MM.1S (cell line): ENCODE data around the gene BET1.

Source experiments
- DNase-seq: peaks from one replicate; pipeline ENCODE4 v3.0.0-alpha.2; 2015
- H2AFZ ChIP-seq: fragments of 300-600 bp; sonication (generic); 2 replicates; pipeline ENCODE4 v1.6.0; 2016; ENCODE audit warnings: antibody characterized with exemption, low read length
- H3F3A ChIP-seq: fragments of 300-600 bp; sonication (generic); 2 replicates; pipeline ENCODE4 v1.6.1; 2016; ENCODE audit warnings: mild to moderate bottlenecking, antibody characterized with exemption, low read length, moderate library complexity, mixed read lengths; ENCODE audit not compliant: insufficient read depth
- H3K27ac ChIP-seq: fragments of 300-600 bp; sonication (generic); 2 replicates; pipeline ENCODE4 v1.5.1; 2016; ENCODE audit warnings: mild to moderate bottlenecking, low read length
- H3K27me3 ChIP-seq: fragments of 300-600 bp; sonication (generic); replicated peaks from 2 replicates; pipeline ENCODE4 v1.6.0; 2016; ENCODE audit warnings: low read length; ENCODE audit not compliant: insufficient read depth
- H3K36me3 ChIP-seq: fragments of 300-600 bp; sonication (generic); replicated peaks from 2 replicates; pipeline ENCODE4 v1.6.1; 2016; ENCODE audit warnings: mild to moderate bottlenecking, low read length, mixed read lengths; ENCODE audit not compliant: insufficient read depth
- H3K4me1 ChIP-seq: fragments of 300-600 bp; sonication (generic); 2 replicates; pipeline ENCODE4 v1.6.1; 2016; ENCODE audit warnings: low read length, mixed read lengths
- H3K4me2 ChIP-seq: fragments of 300-600 bp; sonication (generic); 2 replicates; pipeline ENCODE4 v1.6.0; 2016; ENCODE audit warnings: low read depth, low read length
- H3K4me3 ChIP-seq: fragments of 300-600 bp; sonication (generic); 2 replicates; pipeline ENCODE4 v1.5.1; 2016; ENCODE audit warnings: low read length, mixed read lengths
- H3K79me2 ChIP-seq: fragments of 300-600 bp; sonication (generic); 2 replicates; pipeline ENCODE4 v1.6.1; 2016; ENCODE audit warnings: mixed run types, low read length, mixed read lengths
- H3K9ac ChIP-seq: fragments of 300-600 bp; sonication (generic); 2 replicates; pipeline ENCODE4 v1.6.1; 2016; ENCODE audit warnings: low read length, mixed read lengths
- H3K9me2 ChIP-seq: fragments of 300-600 bp; sonication (generic); replicated peaks from 2 replicates; pipeline ENCODE4 v1.6.1; 2016; ENCODE audit warnings: mild to moderate bottlenecking, low read length, mixed read lengths; ENCODE audit not compliant: insufficient read depth
- H3K9me3 ChIP-seq: fragments of 300-600 bp; sonication (generic); replicated peaks from 2 replicates; pipeline ENCODE4 v1.6.1; 2016; ENCODE audit warnings: mild to moderate bottlenecking, low read length, mixed read lengths; ENCODE audit not compliant: insufficient read depth
- H4K20me1 ChIP-seq: fragments of 300-600 bp; sonication (generic); 2 replicates; pipeline ENCODE4 v1.6.1; 2016; ENCODE audit warnings: mild to moderate bottlenecking, low read length, moderate library complexity, mixed read lengths; ENCODE audit not compliant: insufficient read depth
- CTCF ChIP-seq: fragments of 300-600 bp; sonication (generic); IDR thresholded peaks from 2 replicates; pipeline ENCODE4 v1.5.1; 2016; ENCODE audit warnings: antibody characterized with exemption, low read length, mixed read lengths
- EZH2 ChIP-seq: fragments of 300-600 bp; sonication (generic); optimal IDR thresholded peaks from 2 replicates; pipeline ENCODE3; 2017; ENCODE audit warnings: low read depth, mild to moderate bottlenecking, antibody characterized with exemption, low read length, mixed read lengths
- EZH2phosphoT487 ChIP-seq: fragments of 300-600 bp; sonication (generic); IDR thresholded peaks from 2 replicates; pipeline ENCODE4 v1.6.1; 2018; ENCODE audit warnings: antibody characterized with exemption, low read length

Gene BET1

GRCh38 chr7:94045581-94045980, 41.4 kb upstream of the BET1 start:
- DNase-seq: no peak
- H3F3A ChIP-seq: no peaks in the 10 kb centered on the region
- 0 out of 2 replicates have a peak, but pooled peaks cover 3% of the 10 kb centered on the region for H3K4me1 ChIP-seq
- H3K9me2 ChIP-seq: no peaks in the 10 kb centered on the region
- TF ChIP-seq EZH2 (no peak), EZH2phosphoT487 (no peak), CTCF (no peak)
- no peaks in the 10 kb centered on the region for H3K79me2 ChIP-seq
- H3K9ac ChIP-seq: no peak overlapping the region
- H3K36me3 ChIP-seq: no peaks in the 10 kb centered on the region
- H3K27ac ChIP-seq: no peak overlapping the region
- no peaks in the 10 kb centered on the region for H3K27me3 ChIP-seq
- H3K9me3 ChIP-seq: no peaks in the 10 kb centered on the region
- no peak overlapping the region for H3K4me3 ChIP-seq
- no peak overlapping the region for H3K4me2 ChIP-seq
- H2AFZ ChIP-seq: no peak overlapping the region
- H4K20me1 ChIP-seq: no peaks in the 10 kb centered on the region

DNA sequence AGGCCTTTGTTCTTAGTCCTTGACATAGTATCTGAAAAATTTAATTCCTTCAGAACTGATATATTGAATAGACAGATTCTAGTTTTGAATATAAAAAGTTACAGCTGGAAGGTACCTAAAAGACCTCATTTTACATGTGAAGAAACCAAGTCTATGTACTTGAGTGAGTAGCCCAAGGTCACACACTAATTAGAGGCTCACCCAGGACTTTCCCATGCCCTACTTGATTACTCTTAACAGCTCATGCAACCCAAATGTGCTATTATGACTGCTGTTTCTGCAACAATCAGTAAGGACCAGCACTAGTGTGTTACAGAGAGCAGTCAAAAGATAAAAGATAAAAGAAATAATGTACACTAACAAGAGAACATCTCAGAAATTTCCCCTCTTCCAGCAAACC, 40.7 kb upstream of the BET1 start:
- H3K4me2 ChIP-seq: no peak overlapping the region
- TF ChIP-seq EZH2phosphoT487 (no peak), CTCF (no peak), EZH2 (no peak)
- H3F3A ChIP-seq: no peaks in the 10 kb centered on the region

GRCh38 chr7:94043299-94043698, 39.1 kb upstream of the BET1 start:
- Histone ChIP-seq H3K4me3 (no peak overlapping the region), H3F3A (no peaks in the 10 kb centered on the region), H3K9me2 (no peaks in the 10 kb centered on the region), H3K27ac (no peak overlapping the region), H4K20me1 (no peaks in the 10 kb centered on the region), H3K9ac (no peak overlapping the region), H2AFZ (no peak overlapping the region), H3K36me3 (no peaks in the 10 kb centered on the region), H3K79me2 (no peaks in the 10 kb centered on the region), H3K9me3 (no peaks in the 10 kb centered on the region), H3K4me1 (no peaks in the 10 kb centered on the region), H3K4me2 (no peak overlapping the region), H3K27me3 (no peaks in the 10 kb centered on the region)
- TF ChIP-seq EZH2 (no peak), CTCF (no peak), EZH2phosphoT487 (no peak)
- no peak for DNase-seq

More for the DNA sequence above, 40.7 kb upstream of the BET1 start:
- Histone ChIP-seq H3K9me3 (no peaks in the 10 kb centered on the region), H3K4me3 (no peak overlapping the region), H4K20me1 (no peaks in the 10 kb centered on the region), H3K27me3 (no peaks in the 10 kb centered on the region), H3K27ac (no peak overlapping the region), H3K9ac (no peak overlapping the region), H3K9me2 (no peaks in the 10 kb centered on the region), H2AFZ (no peak overlapping the region), H3K36me3 (no peaks in the 10 kb centered on the region), H3K4me1 (0 out of 2 replicates have a peak, but pooled peaks cover 3% of the 10 kb centered on the region), H3K79me2 (no peaks in the 10 kb centered on the region)
- no peak for DNase-seq

DNA sequence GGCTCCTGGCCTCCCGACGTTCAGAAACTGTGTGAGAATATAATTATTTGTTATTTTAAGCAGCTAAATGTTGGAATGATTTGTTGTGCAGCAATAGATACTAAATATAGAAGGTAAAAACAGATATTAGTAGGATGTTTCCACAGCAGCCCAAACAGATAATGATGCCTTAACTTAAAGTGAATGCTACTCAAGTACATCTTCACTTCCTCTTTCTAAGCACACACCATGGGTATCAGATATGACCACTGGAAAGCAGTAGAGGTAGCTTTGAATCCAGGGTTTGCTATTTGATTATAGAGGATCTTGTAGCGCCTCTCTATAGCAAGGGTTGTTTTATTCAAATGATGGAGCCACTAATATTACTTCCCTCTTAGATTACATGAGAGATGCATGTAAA, 38.2 kb upstream of the BET1 start:
- no peaks in the 10 kb centered on the region for H3F3A ChIP-seq
- no peak overlapping the region for H3K4me3 ChIP-seq
- no peaks in the 10 kb centered on the region for H3K9me3 ChIP-seq
- no peak overlapping the region for H3K9ac ChIP-seq
- no peak for DNase-seq
- H2AFZ ChIP-seq: no peak overlapping the region
- H3K4me1 ChIP-seq: no peaks in the 10 kb centered on the region
- no peaks in the 10 kb centered on the region for H3K27me3 ChIP-seq
- H3K27ac ChIP-seq: no peak overlapping the region
- no peaks in the 10 kb centered on the region for H4K20me1 ChIP-seq
- H3K36me3 ChIP-seq: no peaks in the 10 kb centered on the region
- TF ChIP-seq EZH2 (no peak), EZH2phosphoT487 (no peak), CTCF (no peak)
- H3K4me2 ChIP-seq: no peak overlapping the region
- no peaks in the 10 kb centered on the region for H3K9me2 ChIP-seq
- H3K79me2 ChIP-seq: no peaks in the 10 kb centered on the region
